HCT116 (cell line): ENCODE results near the gene ZNF674. TPM values are rescaled to one million over a fixed set of nuclear protein-coding genes. Genes with fewer than 3 reads are reported as not detected.
A peak's percentile ranks its signal among the peaks of the same experiment; 100 is the strongest.

Experiments
- ATAC-seq: fragments of 200-7000 bp; cut with Tn5 transposase; 2 replicates; pipeline ENCODE4 v1.9.1; 2020; ENCODE audit warnings: mild to moderate bottlenecking, moderate library complexity
- BruUV-seq: library from RNA; stranded (reverse); fragments of 400-500 nt; replicated peaks from 2 replicates; lab custom pipeline; 2021; lab: Mats Ljungman, UMichigan
- CTCF ChIA-PET: fragments of 300-600 bp; sonication (Branson Sonifier 250); formaldehyde crosslinking; loops from one replicate; lab custom pipeline; 2021; ENCODE audit warnings: antibody characterized with exemption; lab: Charles Lee
- POLR2A ChIA-PET: fragments of 300-600, 350-600 bp; sonication (Branson Sonifier 250); formaldehyde crosslinking; loops from one replicate; lab custom pipeline; 2021; ENCODE audit warnings: antibody characterized with exemption; lab: Charles Lee
- RAD21 ChIA-PET, 2 experiments: fragments of 300-600 bp; sonication (Branson Sonifier 250); formaldehyde crosslinking; loops; one replicate each; lab custom pipeline; 2023; ENCODE audit warnings: low total read pairs in 2 of 2; ENCODE audit not compliant: uncharacterized antibody in 2 of 2, unreplicated experiment in 2 of 2, low non-redundant PET in 1 of 2; lab: Charles Lee
- DNase-seq: peaks from one replicate; pipeline ENCODE4 v3.0.0-alpha.2; 2010; ENCODE audit warnings: low read depth, low spot score
- H2AFZ ChIP-seq: fragments of 200-600 bp; shearing (Covaris generic), sonication (generic); 2 replicates; pipeline ENCODE4 v1.6.1; 2017; ENCODE audit warnings: low read depth, mixed run types, mixed read lengths, antibody characterized with exemption, low read length; ENCODE audit not compliant: poor library complexity, severe bottlenecking
- H3K27ac ChIP-seq: 2 replicates; pipeline ENCODE4 v1.5.1; 2012; ENCODE audit warnings: low read depth, low read length
- H3K27me3 ChIP-seq: fragments of 200-600 bp; sonication (generic); 2 replicates; pipeline ENCODE4 v1.6.1; 2016; ENCODE audit warnings: mixed run types, low read length, mixed read lengths; ENCODE audit not compliant: insufficient read depth
- H3K36me3 ChIP-seq, 2 experiments: fragments of 200-500 bp in 1 of 2; fragments of 200-600 bp in 1 of 2; sonication (Bioruptor generic) in 1 of 2; sonication (generic) in 1 of 2; 2 replicates each; pipeline versions ENCODE4 v1.5.1 to v1.6.1; 2014 to 2016; ENCODE audit warnings: low read length in 2 of 2, inconsistent platforms in 1 of 2, mixed read lengths in 1 of 2, mixed run types in 1 of 2; ENCODE audit not compliant: insufficient read depth in 2 of 2, control insufficient read depth in 1 of 2
- H3K4me1 ChIP-seq, 2 experiments: fragments of 200-600 bp in 1 of 2; sonication (generic) in 1 of 2; 2 replicates each; pipeline versions ENCODE4 v1.5.1 to v1.6.1; 2012 to 2017; ENCODE audit warnings: low read length in 2 of 2, inconsistent platforms in 1 of 2, mild to moderate bottlenecking in 1 of 2, mixed read lengths in 1 of 2, mixed run types in 1 of 2, moderate library complexity in 1 of 2; ENCODE audit not compliant: insufficient read depth in 2 of 2, control insufficient read depth in 1 of 2
- H3K4me2 ChIP-seq: fragments of 200-600 bp; sonication (generic); 2 replicates; pipeline ENCODE4 v1.6.1; 2017; ENCODE audit warnings: mixed run types, low read length, mixed read lengths
- H3K4me3 ChIP-seq, 2 experiments: fragments of 200-600 bp in 1 of 2; sonication (generic) in 1 of 2; replicated peaks in 1 of 2; 2 replicates each; pipeline ENCODE4 v1.5.1; 2011 to 2016; ENCODE audit warnings: low read length in 2 of 2, control low read depth in 1 of 2, low read depth in 1 of 2, mild to moderate bottlenecking in 1 of 2, mixed read lengths in 1 of 2, mixed run types in 1 of 2
- H3K79me2 ChIP-seq: fragments of 200-600 bp; sonication (generic); 2 replicates; pipeline ENCODE4 v1.6.1; 2017; ENCODE audit warnings: mild to moderate bottlenecking, mixed run types, low read length, moderate library complexity, mixed read lengths; ENCODE audit not compliant: insufficient read depth
- H3K9ac ChIP-seq: fragments of 200-600 bp; sonication (generic); 2 replicates; pipeline ENCODE4 v1.6.1; 2016; ENCODE audit warnings: low read length, mixed read lengths
- H3K9me2 ChIP-seq: fragments of 200-600 bp; sonication (generic), shearing (Covaris generic); 2 replicates; pipeline ENCODE4 v1.6.1; 2017; ENCODE audit warnings: mixed run types, mild to moderate bottlenecking, moderate library complexity; ENCODE audit not compliant: insufficient read depth
- H3K9me3 ChIP-seq, 2 experiments: fragments of 200-500 bp in 1 of 2; fragments of 200-600 bp in 1 of 2; sonication (Bioruptor generic) in 1 of 2; sonication (generic) in 1 of 2; 2 replicates each; pipeline ENCODE4 v1.6.1; 2014 to 2017; ENCODE audit warnings: low read length in 2 of 2, mixed read lengths in 2 of 2, inconsistent platforms in 1 of 2, low read depth in 1 of 2, mild to moderate bottlenecking in 1 of 2, mixed run types in 1 of 2, moderate library complexity in 1 of 2; ENCODE audit not compliant: control insufficient read depth in 1 of 2, insufficient read depth in 1 of 2
- H4K20me1 ChIP-seq: fragments of 200-600 bp; sonication (generic), shearing (Covaris generic); 2 replicates; pipeline ENCODE4 v1.6.1; 2017; ENCODE audit warnings: mixed run types, mild to moderate bottlenecking, moderate library complexity; ENCODE audit not compliant: insufficient read depth
- ELF1 ChIP-seq: IDR thresholded peaks from 2 replicates; pipeline ENCODE4 v1.6.1; 2012; ENCODE audit warnings: low read depth, borderline replicate concordance
- EZH2 ChIP-seq: fragments of 200-600 bp; sonication (generic); IDR thresholded peaks from 2 replicates; pipeline ENCODE4 v1.6.1; 2017; ENCODE audit warnings: antibody characterized with exemption, mixed run types
- POLR2A ChIP-seq: IDR thresholded peaks from 2 replicates; pipeline ENCODE4 v1.7.0; 2011; ENCODE audit warnings: borderline replicate concordance; ENCODE audit not compliant: insufficient read depth, insufficient read length; ENCODE audit errors: extremely low read depth
- TCF7L2 ChIP-seq: IDR thresholded peaks from 2 replicates; pipeline ENCODE4 v1.7.0; 2011; ENCODE audit warnings: borderline replicate concordance, inconsistent platforms; ENCODE audit not compliant: insufficient read depth, insufficient read length; ENCODE audit errors: extremely low read depth
- YY1 ChIP-seq: IDR thresholded peaks from 2 replicates; pipeline ENCODE4 v1.6.1; 2011; ENCODE audit warnings: low read length, low read depth, moderate library complexity, mild to moderate bottlenecking; ENCODE audit not compliant: insufficient replicate concordance; ENCODE audit errors: extremely low read depth
- ZNF274 ChIP-seq: fragments of 200-500 bp; sonication (Bioruptor generic); IDR thresholded peaks from 2 replicates; pipeline ENCODE4 v1.6.1; 2014; ENCODE audit warnings: mild to moderate bottlenecking, low read depth, low read length, inconsistent platforms
- intact Hi-C: fragments of 100-400 bp; cut with micrococcal nuclease; formaldehyde crosslinking; loops from 2 replicates; pipeline ENCODE4 v1.10.0; 2022
- total RNA-seq: library from RNA; stranded (reverse); gene quantifications from one replicate; pipeline ENCODE4 v1.2.1, GENCODE V29; 2021; ENCODE audit not compliant: unreplicated experiment
- TF ChIP-seq, protein P1 (sequence below): IDR thresholded peaks from 2 replicates; pipeline ENCODE4 v1.6.1; 2011; ENCODE audit warnings: mild to moderate bottlenecking, low read length, moderate library complexity; ENCODE audit not compliant: insufficient replicate concordance; ENCODE audit errors: extremely low read depth
- TF ChIP-seq, protein P2 (sequence below): IDR thresholded peaks from 2 replicates; pipeline ENCODE4 v1.6.1; 2012

Gene ZNF674
- total RNA-seq, 1 experiment from 2014 or later: 5.2 TPM

DNA sequence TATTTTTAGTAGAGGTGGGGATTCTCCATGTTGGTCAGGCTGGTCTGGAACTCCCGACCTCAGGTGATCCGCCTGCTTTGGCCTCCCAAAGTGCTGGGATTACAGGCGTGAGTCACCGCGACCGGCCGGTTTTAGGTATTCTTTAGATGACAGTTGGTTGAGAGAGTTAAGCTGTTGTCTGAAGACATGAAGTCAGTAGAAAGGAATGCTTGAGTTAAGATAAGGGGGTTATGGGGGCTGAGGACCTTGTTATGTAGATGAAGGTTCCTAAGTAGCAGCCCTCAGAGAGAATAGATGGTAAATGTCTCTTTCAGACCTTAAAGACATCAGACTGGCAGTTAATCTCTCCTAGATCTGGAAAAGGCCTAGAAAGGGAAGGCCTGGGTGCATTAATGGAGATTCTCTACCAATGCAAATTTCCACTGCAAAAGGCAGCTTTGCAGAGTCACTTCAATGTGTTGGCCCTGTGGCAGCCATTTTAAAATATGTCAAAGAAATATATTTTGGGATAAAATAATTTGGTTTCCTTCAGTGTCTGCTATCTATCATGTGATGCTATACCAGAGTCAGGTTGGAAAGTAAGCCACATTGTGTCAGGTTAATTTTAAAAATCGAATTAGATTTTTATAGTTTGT is 6.4 kb upstream of the ZNF674 start:
- ChIA-PET RAD21 (no interaction called here), POLR2A (no interaction called here), CTCF (no interaction called here)
- DNase-seq: no peak
- peaks cover 34% of the 10 kb centered on the region for H3K79me2 ChIP-seq
- no peak for TF ChIP-seq POLR2A
- TF ChIP-seq ZNF274: no peak
- no peak for TF ChIP-seq ELF1
- TF ChIP-seq TCF7L2: no peak
- H3K4me2 ChIP-seq: peak overlapping the region; percentile 21; the same call in 1 of the 2 replicates
- intact Hi-C loops: no loop called here
- no peak overlapping the region for H2AFZ ChIP-seq
- H3K4me1 ChIP-seq: peaks cover 18 to 42% of the 10 kb centered on the region in 2 experiments; a peak in 3 of 4 replicates
- no peaks in the 10 kb centered on the region for H3K9me2 ChIP-seq
- no TSS peak for BruUV-seq
- no peak overlapping the region for H3K9ac ChIP-seq
- peak overlapping the region; percentile 42; the same call in 1 of the 2 replicates for H3K27ac ChIP-seq
- peak; percentile 71 for ATAC-seq
- H3K4me3 ChIP-seq: no peak overlapping the region
- H4K20me1 ChIP-seq: no peaks in the 10 kb centered on the region
- no peaks in the 10 kb centered on the region for H3K9me3 ChIP-seq
- peaks cover 0 to 5% of the 10 kb centered on the region in 2 experiments; a peak in 1 of 4 replicates for H3K36me3 ChIP-seq
- H3K27me3 ChIP-seq: no peaks in the 10 kb centered on the region

DNA sequence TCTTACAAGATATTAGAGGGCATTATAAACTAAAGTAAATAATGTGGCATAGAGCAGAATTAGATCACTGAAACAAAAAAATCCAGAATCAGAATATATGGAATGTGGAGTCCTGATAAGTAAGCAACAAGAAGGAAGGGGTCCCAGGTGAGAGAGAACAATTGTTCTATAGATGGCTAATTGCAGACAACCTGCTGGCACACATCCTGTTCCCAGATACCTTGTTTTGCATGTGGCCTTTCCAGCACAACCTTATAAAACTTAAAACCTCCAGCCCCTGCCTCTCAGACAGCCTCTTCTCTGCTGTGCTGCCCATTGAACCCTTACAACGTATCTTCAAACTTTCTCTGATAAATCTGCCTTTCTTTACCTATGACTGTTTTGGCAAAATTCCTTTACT is 4.7 kb upstream of the ZNF674 start:
- no TSS peak for BruUV-seq
- no peak for DNase-seq
- Histone ChIP-seq H3K27ac (no peak overlapping the region), H3K27me3 (no peaks in the 10 kb centered on the region), H3K4me1 (peaks cover 18 to 46% of the 10 kb centered on the region in 2 experiments; a peak in 3 of 4 replicates), H2AFZ (no peak overlapping the region), H3K9me3 (no peaks in the 10 kb centered on the region), H3K79me2 (peaks cover 47% of the 10 kb centered on the region), H3K36me3 (peaks cover 0 to 5% of the 10 kb centered on the region in 2 experiments; a peak in 1 of 4 replicates), H3K4me3 (no peak overlapping the region), H4K20me1 (no peaks in the 10 kb centered on the region), H3K9me2 (no peaks in the 10 kb centered on the region), H3K9ac (no peak overlapping the region), H3K4me2 (peak overlapping the region; percentile 14; the same call in 1 of the 2 replicates)
- intact Hi-C loops: no loop called here
- ChIA-PET POLR2A (no interaction called here), RAD21 (no interaction called here), CTCF (no interaction called here)
- TF ChIP-seq, protein P1, sequence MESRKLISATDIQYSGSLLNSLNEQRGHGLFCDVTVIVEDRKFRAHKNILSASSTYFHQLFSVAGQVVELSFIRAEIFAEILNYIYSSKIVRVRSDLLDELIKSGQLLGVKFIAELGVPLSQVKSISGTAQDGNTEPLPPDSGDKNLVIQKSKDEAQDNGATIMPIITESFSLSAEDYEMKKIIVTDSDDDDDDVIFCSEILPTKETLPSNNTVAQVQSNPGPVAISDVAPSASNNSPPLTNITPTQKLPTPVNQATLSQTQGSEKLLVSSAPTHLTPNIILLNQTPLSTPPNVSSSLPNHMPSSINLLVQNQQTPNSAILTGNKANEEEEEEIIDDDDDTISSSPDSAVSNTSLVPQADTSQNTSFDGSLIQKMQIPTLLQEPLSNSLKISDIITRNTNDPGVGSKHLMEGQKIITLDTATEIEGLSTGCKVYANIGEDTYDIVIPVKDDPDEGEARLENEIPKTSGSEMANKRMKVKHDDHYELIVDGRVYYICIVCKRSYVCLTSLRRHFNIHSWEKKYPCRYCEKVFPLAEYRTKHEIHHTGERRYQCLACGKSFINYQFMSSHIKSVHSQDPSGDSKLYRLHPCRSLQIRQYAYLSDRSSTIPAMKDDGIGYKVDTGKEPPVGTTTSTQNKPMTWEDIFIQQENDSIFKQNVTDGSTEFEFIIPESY: no peak
- TF ChIP-seq, protein P2, sequence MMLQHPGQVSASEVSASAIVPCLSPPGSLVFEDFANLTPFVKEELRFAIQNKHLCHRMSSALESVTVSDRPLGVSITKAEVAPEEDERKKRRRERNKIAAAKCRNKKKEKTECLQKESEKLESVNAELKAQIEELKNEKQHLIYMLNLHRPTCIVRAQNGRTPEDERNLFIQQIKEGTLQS: no peak
- TF ChIP-seq EZH2: no peak
- no peak for TF ChIP-seq TCF7L2
- TF ChIP-seq ZNF274: no peak
- no peak for TF ChIP-seq YY1
- ATAC-seq: no peak
